Myocyte (in vitro differentiated cells): Measurements from ENCODE around the gene CRYBB3. TPM values are rescaled to one million over a fixed set of nuclear protein-coding genes. Genes with fewer than 3 reads are reported as not detected.
"Not testable (repeated sequence)": the region's sequence is repeated elsewhere in the genome, so short reads cannot be mapped to it uniquely, and the experiment has no call there.

Experiments
- DNase-seq: peaks from one replicate; pipeline ENCODE4 v3.0.0-alpha.2; 2012; ENCODE audit warnings: low read depth
- total RNA-seq: library from RNA; depleted of rRNA; stranded (reverse); fragments of >200 nt; gene quantifications from 2 replicates; pipeline ENCODE4 v1.2.3, GENCODE V29; 2014

CRYBB3 gene
- total RNA-seq, 1 donor from 2014 or later, result not detected

DNA sequence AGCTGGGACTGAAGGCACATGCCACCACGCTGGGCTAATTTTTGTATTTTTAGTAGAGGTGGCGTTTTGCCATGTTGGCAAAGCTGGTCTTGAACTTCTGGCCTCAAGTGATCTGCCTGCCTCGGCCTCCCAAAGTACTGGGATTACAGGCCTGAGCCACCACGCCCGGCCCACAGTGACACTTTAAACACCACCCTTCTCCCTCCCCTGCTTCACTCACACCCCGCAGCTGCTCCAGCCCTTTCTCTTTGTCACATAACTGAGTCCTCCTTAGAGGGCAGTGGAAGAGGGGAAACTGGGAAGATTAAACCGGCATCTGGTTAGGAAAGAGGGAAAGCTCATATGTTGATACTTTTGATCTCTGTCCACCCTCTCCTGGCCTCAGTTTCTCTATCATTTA, 4.9 kb downstream of the CRYBB3 start:
- DNase-seq, result peak; percentile 59

- DNase-seq, result no peak
These were observed 6.2 kb downstream of the CRYBB3 start for GRCh38 chr22:25205847-25206246.

- DNase-seq, result no peak
These were observed 7.3 kb downstream of the CRYBB3 start for GRCh38 chr22:25206998-25207397.

- no peak for DNase-seq
These were observed 8.0 kb downstream of the CRYBB3 start for GRCh38 chr22:25207553-25208157.

DNA sequence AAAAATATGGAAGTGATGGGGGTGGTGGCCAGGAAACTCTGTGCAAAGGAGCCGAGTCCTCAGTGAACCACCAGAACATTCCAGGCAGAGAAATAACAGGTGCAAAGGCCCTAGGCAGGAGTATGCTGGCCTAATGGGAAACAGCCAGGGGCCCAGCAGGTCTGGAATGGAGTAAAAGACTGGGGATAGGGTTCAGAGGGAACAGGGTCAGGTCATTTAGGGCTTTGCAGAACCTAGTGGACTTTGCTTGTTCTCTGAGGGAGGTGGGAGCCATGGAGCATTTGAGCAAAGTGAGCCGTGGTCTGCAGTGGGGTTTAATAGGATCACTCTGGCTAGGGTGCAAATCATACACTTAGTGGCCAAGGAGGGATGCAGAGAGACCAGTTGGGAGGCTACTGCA, 8.7 kb downstream of the CRYBB3 start:
- peak; percentile 41 for DNase-seq

GRCh38 chr22:25208743-25209505, 9.3 kb downstream of the CRYBB3 start:
- DNase-seq, result no peak

GRCh38 chr22:25210793-25211192, 11.1 kb downstream of the CRYBB3 start:
- DNase-seq, result peak; percentile 96

DNA sequence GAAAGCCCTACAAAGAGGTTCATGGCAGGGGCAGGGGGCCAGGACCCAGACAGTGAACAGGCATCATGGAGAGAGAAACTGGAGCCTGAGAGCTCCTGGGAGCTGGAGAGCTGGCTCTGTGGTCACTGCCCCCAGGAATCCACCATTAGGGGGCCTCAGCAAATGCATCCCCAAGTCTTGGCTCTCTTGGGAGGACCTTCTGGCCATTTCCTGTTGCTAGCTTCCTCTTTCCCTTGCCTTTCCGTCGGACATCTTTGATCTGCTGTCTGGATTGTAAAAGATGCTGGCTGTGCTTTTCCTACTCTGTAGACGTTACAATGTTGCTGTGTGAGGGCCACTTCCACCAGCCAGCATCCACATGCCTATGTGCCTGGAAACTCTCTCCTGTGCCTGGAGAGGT, 12.7 kb downstream of the CRYBB3 start:
- DNase-seq, result no peak

DNA sequence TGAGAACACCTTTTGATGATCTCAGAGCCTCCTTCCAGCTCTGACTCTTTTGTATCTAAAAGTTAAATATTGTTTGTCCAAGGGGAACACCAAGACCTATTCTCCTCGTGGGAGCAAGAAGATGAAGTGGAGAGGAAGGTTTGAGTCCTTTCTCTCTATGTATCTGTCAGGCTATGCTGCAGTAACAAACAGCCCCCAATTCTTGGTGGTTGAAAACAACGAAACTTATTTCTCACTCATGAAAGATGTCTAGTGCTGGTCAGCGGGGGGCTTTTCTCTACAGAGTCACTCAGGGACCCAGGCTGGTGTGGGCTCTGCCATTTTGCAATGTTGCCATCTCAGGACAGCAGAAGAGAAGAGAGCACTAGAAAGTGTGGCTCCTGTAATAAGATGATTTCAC, 13.6 kb downstream of the CRYBB3 start:
- DNase-seq, result no peak

DNA sequence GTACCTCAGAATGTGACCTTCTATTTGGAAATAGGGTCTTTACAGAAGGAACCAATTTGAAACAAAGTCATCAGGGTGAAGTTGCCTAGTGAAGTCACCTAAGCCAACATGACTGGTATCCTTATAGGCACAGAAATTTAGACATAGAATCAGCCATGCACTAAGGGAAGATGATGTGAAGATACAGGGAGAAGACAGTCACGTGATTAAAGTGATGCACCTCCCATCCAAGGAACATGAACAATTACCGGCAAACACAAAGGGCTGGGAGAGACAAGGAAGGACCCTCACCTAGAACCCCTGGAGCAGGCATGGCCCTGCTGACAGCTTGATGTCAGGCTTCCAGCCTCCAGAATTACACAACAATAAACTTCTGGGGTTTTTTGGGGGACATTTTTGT, 16.6 kb downstream of the CRYBB3 start:
- DNase-seq, result no peak

- no peak for DNase-seq
These were observed 19.6 kb downstream of the CRYBB3 start, which contains the start of gene CRYBB2 for GRCh38 chr22:25219211-25219689. Gene CRYBB2 (plus strand): TSS chr22:25219639. CDS start chr22:25221430, 1,791 bp downstream.

GRCh38 chr22:25219948-25220442, 20.3 kb downstream of the CRYBB3 start:
- DNase-seq, result no peak

GRCh38 chr22:25221790-25222189, 22.1 kb downstream of the CRYBB3 start:
- DNase-seq, result no peak

GRCh38 chr22:25223269-25223850, 23.7 kb downstream of the CRYBB3 start:
- no peak for DNase-seq

DNA sequence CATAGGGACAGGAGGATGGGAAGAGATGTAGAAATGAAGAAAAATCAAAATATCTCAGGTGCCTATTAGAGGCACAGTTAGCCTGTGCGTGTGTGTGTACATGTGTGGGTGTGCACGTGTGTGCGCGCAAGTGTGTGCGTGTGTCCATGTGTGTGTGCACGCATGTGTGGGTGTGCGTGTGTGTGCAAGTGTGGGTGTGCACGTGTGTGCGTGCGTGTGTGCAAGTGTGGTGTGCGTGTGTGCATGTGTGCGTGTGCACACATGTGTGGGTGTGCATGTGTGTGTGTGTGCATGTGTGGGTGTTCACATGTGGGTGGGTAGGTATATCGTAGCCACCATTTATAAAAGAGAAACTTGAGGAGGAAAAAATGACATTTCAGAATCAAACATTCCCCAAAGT, 29.2 kb downstream of the CRYBB3 start:
- DNase-seq, result no peak

DNA sequence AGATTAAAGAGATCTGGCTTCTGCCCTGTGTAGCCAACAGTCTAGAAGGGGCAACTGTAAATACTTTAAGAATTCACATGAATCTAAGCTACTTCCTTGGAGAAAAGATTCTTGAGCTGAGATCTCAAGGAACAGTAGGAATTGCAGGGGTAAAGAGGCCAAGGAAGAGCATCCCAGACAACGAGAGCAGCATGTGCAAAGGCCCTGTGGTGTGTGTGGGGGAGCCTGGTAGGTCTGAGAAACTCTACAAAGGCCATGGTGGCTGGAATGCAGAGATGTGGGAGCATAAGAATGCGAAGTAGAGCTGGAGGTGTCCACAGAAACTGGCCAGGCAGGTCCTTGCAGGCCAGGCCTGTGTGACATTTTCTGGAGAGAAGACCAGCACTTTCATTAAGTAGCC, 31.1 kb downstream of the CRYBB3 start:
- not testable (repeated sequence) for DNase-seq

GRCh38 chr22:25232301-25232700, 32.6 kb downstream of the CRYBB3 start:
- no peak for DNase-seq

DNA sequence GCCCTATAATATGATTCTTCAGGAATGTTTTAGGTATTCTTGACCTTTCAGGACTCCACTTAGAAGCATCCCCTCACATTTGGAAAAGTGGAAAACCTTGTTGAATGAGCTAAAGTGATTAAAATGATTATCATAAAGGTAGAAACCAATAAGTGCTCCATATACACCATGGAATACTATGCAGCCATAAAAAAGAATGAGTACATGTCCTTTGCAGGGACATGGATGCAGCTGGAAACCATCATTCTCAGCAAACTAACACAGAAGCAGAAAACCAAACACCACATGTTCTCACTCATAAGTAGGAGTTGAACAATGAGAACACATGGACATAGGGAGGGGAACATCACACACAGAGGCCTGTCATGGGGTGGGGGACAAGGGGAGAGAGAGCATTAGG, 34.0 kb downstream of the CRYBB3 start:
- not testable (repeated sequence) for DNase-seq

- DNase-seq, result peak; percentile 80
These were observed 36.1 kb downstream of the CRYBB3 start for GRCh38 chr22:25235547-25236290.

- no peak for DNase-seq
These were observed 36.8 kb downstream of the CRYBB3 start for GRCh38 chr22:25236417-25236816.

- no peak for DNase-seq
These were observed 37.8 kb downstream of the CRYBB3 start for GRCh38 chr22:25237503-25237902.
